OCI-LY7 (cell line): ENCODE measurements around the gene SAXO1. TPM values are rescaled to one million over a fixed set of nuclear protein-coding genes. Genes with fewer than 3 reads are reported as not detected.

Experiments used
- BruUV-seq: library from RNA; stranded (reverse); fragments of 400-500 nt; replicated peaks from 2 replicates; lab custom pipeline; 2021; lab: Mats Ljungman, UMichigan
- CTCF ChIA-PET: fragments of 300-600 bp; sonication (Branson Sonifier 250); formaldehyde crosslinking; loops from one replicate; lab custom pipeline; 2022; ENCODE audit warnings: antibody characterized with exemption; ENCODE audit not compliant: unreplicated experiment; lab: Charles Lee
- POLR2A ChIA-PET: fragments of 300-600 bp; sonication (Branson Sonifier 250); formaldehyde crosslinking; loops from one replicate; lab custom pipeline; 2022; ENCODE audit warnings: antibody characterized with exemption; lab: Charles Lee
- DNase-seq: peaks from one replicate; pipeline ENCODE4 v3.0.0-alpha.2; 2015; ENCODE audit warnings: low spot score
- H2AFZ ChIP-seq: fragments of 200-600 bp; sonication (generic), shearing (Covaris generic); 2 replicates; pipeline ENCODE4 v1.6.1; 2014; ENCODE audit warnings: mild to moderate bottlenecking, antibody characterized with exemption, low read length, moderate library complexity
- H3K27ac ChIP-seq: fragments of 200-600 bp; sonication (generic); 2 replicates; pipeline ENCODE4 v1.5.1; 2014; ENCODE audit warnings: mixed run types, low read depth, mild to moderate bottlenecking, moderate library complexity, low read length, inconsistent platforms; ENCODE audit not compliant: poor library complexity, severe bottlenecking
- H3K36me3 ChIP-seq: fragments of 200-600 bp; sonication (generic); 2 replicates; pipeline ENCODE4 v1.6.1; 2014; ENCODE audit warnings: mild to moderate bottlenecking, antibody characterized with exemption, low read length, moderate library complexity, mixed read lengths; ENCODE audit not compliant: insufficient read depth
- H3K4me1 ChIP-seq: fragments of 200-600 bp; sonication (generic); 2 replicates; pipeline ENCODE4 v1.5.1; 2014; ENCODE audit warnings: mild to moderate bottlenecking, low read length; ENCODE audit not compliant: insufficient read depth, poor library complexity, severe bottlenecking
- H3K4me2 ChIP-seq: fragments of 200-600 bp; sonication (generic); 2 replicates; pipeline ENCODE4 v1.6.1; 2014; ENCODE audit warnings: mild to moderate bottlenecking, low read length
- H3K4me3 ChIP-seq: fragments of 200-600 bp; sonication (generic); 2 replicates; pipeline ENCODE4 v1.5.1; 2014; ENCODE audit warnings: mild to moderate bottlenecking, low read depth, low read length; ENCODE audit not compliant: poor library complexity, severe bottlenecking
- H3K79me2 ChIP-seq: fragments of 200-600 bp; sonication (generic); 2 replicates; pipeline ENCODE4 v1.6.1; 2016; ENCODE audit warnings: low read depth, mild to moderate bottlenecking, low read length, moderate library complexity, mixed read lengths; ENCODE audit not compliant: insufficient read depth
- H3K9me2 ChIP-seq: fragments of 200-600 bp; sonication (generic); 2 replicates; pipeline ENCODE4 v1.6.1; 2016; ENCODE audit warnings: mild to moderate bottlenecking, low read length, mixed read lengths; ENCODE audit not compliant: insufficient read depth
- H3K9me3 ChIP-seq: fragments of 200-600 bp; sonication (generic); 2 replicates; pipeline ENCODE4 v1.6.1; 2014; ENCODE audit warnings: mild to moderate bottlenecking, mixed run types, low read length, mixed read lengths
- H4K20me1 ChIP-seq: fragments of 200-600 bp; sonication (generic); 2 replicates; pipeline ENCODE4 v1.6.1; 2014; ENCODE audit warnings: mild to moderate bottlenecking, antibody characterized with exemption, low read length, moderate library complexity, mixed read lengths; ENCODE audit not compliant: insufficient read depth
- CTCF ChIP-seq: fragments of 200-600 bp; sonication (generic); conservative IDR thresholded peaks from 2 replicates; pipeline ENCODE4 v1.5.1; 2014; ENCODE audit warnings: mild to moderate bottlenecking, antibody characterized with exemption, low read length, moderate library complexity, mixed read lengths
- EZH2phosphoT487 ChIP-seq: fragments of 200-600 bp; sonication (generic); IDR thresholded peaks from 2 replicates; pipeline ENCODE4 v1.6.1; 2018; ENCODE audit warnings: low read depth, borderline replicate concordance, mild to moderate bottlenecking, mixed run types, antibody characterized with exemption, low read length, moderate library complexity, mixed read lengths
- intact Hi-C: fragments of 100-400 bp; cut with micrococcal nuclease; formaldehyde crosslinking; loops from one replicate; pipeline ENCODE4 v1.10.0; 2022; ENCODE audit not compliant: unreplicated experiment
- total RNA-seq, 2 experiments: library from RNA; depleted of rRNA in 1 of 2; stranded (reverse); fragments of >200 nt in 1 of 2; shearing (Covaris generic) in 1 of 2; gene quantifications; 2 replicates each; pipeline ENCODE4 v1.2.3, GENCODE V29; 2014 to 2022

The SAXO1 gene
- total RNA-seq, 2 experiments from 2014 or later: 0.63 TPM; not detected in 1

- intact Hi-C loops: no loop called here
- no peak overlapping the region for H3K4me2 ChIP-seq
- H2AFZ ChIP-seq: no peak overlapping the region
- BruUV-seq: no TSS peak
- TF ChIP-seq EZH2phosphoT487: no peak
- TF ChIP-seq CTCF: no peak
- no peaks in the 10 kb centered on the region for H4K20me1 ChIP-seq
- CTCF ChIA-PET: no interaction called here
- POLR2A ChIA-PET: interaction anchor here (0.5 to 1.3 kb wide), 2 partner anchors 17 to 64 kb away, joined by 3 to 5 read pairs; no protein-coding TSS in a partner anchor
- DNase-seq: no peak
- H3K4me3 ChIP-seq: no peak overlapping the region
- H3K4me1 ChIP-seq: no peaks in the 10 kb centered on the region
- H3K9me3 ChIP-seq: no peaks in the 10 kb centered on the region
- no peaks in the 10 kb centered on the region for H3K79me2 ChIP-seq
- no peaks in the 10 kb centered on the region for H3K9me2 ChIP-seq
- no peak overlapping the region for H3K27ac ChIP-seq
- no peaks in the 10 kb centered on the region for H3K36me3 ChIP-seq
Measured at GRCh38 chr9:18969128-18969527, 63.9 kb downstream of the SAXO1 start.

GRCh38 chr9:18955626-18956025 is 77.4 kb downstream of the SAXO1 start:
- TF ChIP-seq EZH2phosphoT487 (no peak), CTCF (no peak)
- ChIA-PET CTCF (no interaction called here), POLR2A (interaction anchor here (0.6 to 0.7 kb wide), 2 partner anchors 23 to 216 kb away, joined by 3 read pairs; no protein-coding TSS in a partner anchor)
- Histone ChIP-seq H3K4me1 (no peaks in the 10 kb centered on the region), H3K79me2 (no peaks in the 10 kb centered on the region), H3K4me3 (no peak overlapping the region), H3K9me2 (no peaks in the 10 kb centered on the region), H3K4me2 (no peak overlapping the region), H3K27ac (no peak overlapping the region), H3K9me3 (no peaks in the 10 kb centered on the region), H3K36me3 (no peaks in the 10 kb centered on the region), H2AFZ (no peak overlapping the region), H4K20me1 (no peaks in the 10 kb centered on the region)
- no TSS peak for BruUV-seq
- intact Hi-C loops: no loop called here
- no peak for DNase-seq

DNA sequence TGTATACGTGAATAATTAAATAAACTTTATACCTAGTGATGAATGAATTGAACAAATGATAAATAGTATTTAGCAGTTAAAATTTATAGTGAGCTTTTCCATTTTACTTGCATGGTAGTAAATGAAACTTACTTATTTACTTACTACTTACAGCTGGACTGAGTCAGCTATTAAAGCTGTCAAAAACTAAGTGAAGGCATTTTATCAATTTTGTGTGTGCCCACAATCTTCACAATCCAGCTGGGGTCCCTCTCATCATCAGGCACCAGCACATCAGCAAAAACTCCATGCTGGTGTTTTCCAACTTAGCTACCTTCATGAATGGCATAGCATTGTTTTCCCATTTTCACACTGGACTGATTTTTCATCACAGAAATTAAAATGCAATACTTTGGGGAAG is 81.1 kb downstream of the SAXO1 start:
- POLR2A ChIA-PET: interaction anchor here (0.6 to 1.0 kb wide), 2 partner anchors 17 to 310 kb away, joined by 3 to 4 read pairs; no protein-coding TSS in a partner anchor
- no peaks in the 10 kb centered on the region for H3K9me2 ChIP-seq
- H4K20me1 ChIP-seq: no peaks in the 10 kb centered on the region
- no TSS peak for BruUV-seq
- H3K4me2 ChIP-seq: no peak overlapping the region
- no peak for DNase-seq
- no peak overlapping the region for H3K4me3 ChIP-seq
- no peak overlapping the region for H2AFZ ChIP-seq
- H3K4me1 ChIP-seq: no peaks in the 10 kb centered on the region
- H3K36me3 ChIP-seq: no peaks in the 10 kb centered on the region
- H3K27ac ChIP-seq: no peak overlapping the region
- intact Hi-C loops: no loop called here
- H3K79me2 ChIP-seq: no peaks in the 10 kb centered on the region
- TF ChIP-seq EZH2phosphoT487: no peak
- no peak for TF ChIP-seq CTCF
- CTCF ChIA-PET: no interaction called here
- no peaks in the 10 kb centered on the region for H3K9me3 ChIP-seq
